ENCODE measurements around the gene KIF18B. TPM values are rescaled to one million over a fixed set of nuclear protein-coding genes. Genes with fewer than 3 reads are reported as not detected.

Gene KIF18B
- total RNA-seq, 1 experiment from 2014 or later = 54.3 TPM

- POLR2A ChIA-PET (ENCODE audit: low non-redundant PET) = no interaction called here
- Histone ChIP-seq H3K36me3 (ENCODE audit: insufficient read depth, low read length, poor library complexity, severe bottlenecking) (no peaks in the 10 kb centered on the region), H3K27me3 (replicated peaks; ENCODE audit: insufficient read depth, low read depth, low read length, poor library complexity) (no peaks in the 10 kb centered on the region), H3K27ac (ENCODE audit: low read depth, low read length, poor library complexity, severe bottlenecking) (no peak overlapping the region), H3K9me3 (ENCODE audit: low read depth, low read length, poor library complexity, severe bottlenecking) (no peaks in the 10 kb centered on the region), H3K4me1 (ENCODE audit: insufficient read depth, low read length, poor library complexity, severe bottlenecking) (no peaks in the 10 kb centered on the region), H3K4me3 (ENCODE audit: low read depth, low read length, poor library complexity, severe bottlenecking) (no peak overlapping the region)
- DNase-seq (ENCODE audit: low spot score) = no peak
- no TSS peak for BruUV-seq (replicated peaks)
- CTCF ChIA-PET = no interaction called here
- no peak for TF ChIP-seq EZH2 (IDR thresholded peaks at IDR 0.05; ENCODE audit: borderline replicate concordance, low read depth, low read length, poor library complexity, severe bottlenecking)
- TF ChIP-seq, protein P1, sequence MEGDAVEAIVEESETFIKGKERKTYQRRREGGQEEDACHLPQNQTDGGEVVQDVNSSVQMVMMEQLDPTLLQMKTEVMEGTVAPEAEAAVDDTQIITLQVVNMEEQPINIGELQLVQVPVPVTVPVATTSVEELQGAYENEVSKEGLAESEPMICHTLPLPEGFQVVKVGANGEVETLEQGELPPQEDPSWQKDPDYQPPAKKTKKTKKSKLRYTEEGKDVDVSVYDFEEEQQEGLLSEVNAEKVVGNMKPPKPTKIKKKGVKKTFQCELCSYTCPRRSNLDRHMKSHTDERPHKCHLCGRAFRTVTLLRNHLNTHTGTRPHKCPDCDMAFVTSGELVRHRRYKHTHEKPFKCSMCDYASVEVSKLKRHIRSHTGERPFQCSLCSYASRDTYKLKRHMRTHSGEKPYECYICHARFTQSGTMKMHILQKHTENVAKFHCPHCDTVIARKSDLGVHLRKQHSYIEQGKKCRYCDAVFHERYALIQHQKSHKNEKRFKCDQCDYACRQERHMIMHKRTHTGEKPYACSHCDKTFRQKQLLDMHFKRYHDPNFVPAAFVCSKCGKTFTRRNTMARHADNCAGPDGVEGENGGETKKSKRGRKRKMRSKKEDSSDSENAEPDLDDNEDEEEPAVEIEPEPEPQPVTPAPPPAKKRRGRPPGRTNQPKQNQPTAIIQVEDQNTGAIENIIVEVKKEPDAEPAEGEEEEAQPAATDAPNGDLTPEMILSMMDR (conservative IDR thresholded peaks at IDR 0.05; ENCODE audit: low read depth, low read length) = no peak
- intact Hi-C loops (cut with micrococcal nuclease; ENCODE audit: unreplicated experiment) = no loop called here
Observed at GRCh38 chr17:44914148-44914547, 33.4 kb downstream of the KIF18B start.

GRCh38 chr17:44913676-44914075 is 33.9 kb downstream of the KIF18B start:
- Histone ChIP-seq H3K4me1 (ENCODE audit: insufficient read depth, low read length, poor library complexity, severe bottlenecking) (no peaks in the 10 kb centered on the region), H3K27ac (ENCODE audit: low read depth, low read length, poor library complexity, severe bottlenecking) (no peak overlapping the region), H3K36me3 (ENCODE audit: insufficient read depth, low read length, poor library complexity, severe bottlenecking) (no peaks in the 10 kb centered on the region), H3K9me3 (ENCODE audit: low read depth, low read length, poor library complexity, severe bottlenecking) (no peaks in the 10 kb centered on the region), H3K4me3 (ENCODE audit: low read depth, low read length, poor library complexity, severe bottlenecking) (no peak overlapping the region), H3K27me3 (replicated peaks; ENCODE audit: insufficient read depth, low read depth, low read length, poor library complexity) (no peaks in the 10 kb centered on the region)
- DNase-seq (ENCODE audit: low spot score) = no peak
- POLR2A ChIA-PET (ENCODE audit: low non-redundant PET) = no interaction called here
- CTCF ChIA-PET = interaction anchor here (0.7 kb wide), 1 partner anchor 15 kb away, joined by 4 read pairs; the partner anchor contains the start of gene EFTUD2
- intact Hi-C loops (cut with micrococcal nuclease; ENCODE audit: unreplicated experiment) = no loop called here
- TF ChIP-seq, protein P1 (conservative IDR thresholded peaks at IDR 0.05; ENCODE audit: low read depth, low read length) = no peak
- no peak for TF ChIP-seq EZH2 (IDR thresholded peaks at IDR 0.05; ENCODE audit: borderline replicate concordance, low read depth, low read length, poor library complexity, severe bottlenecking)
- BruUV-seq (replicated peaks) = no TSS peak

DNA sequence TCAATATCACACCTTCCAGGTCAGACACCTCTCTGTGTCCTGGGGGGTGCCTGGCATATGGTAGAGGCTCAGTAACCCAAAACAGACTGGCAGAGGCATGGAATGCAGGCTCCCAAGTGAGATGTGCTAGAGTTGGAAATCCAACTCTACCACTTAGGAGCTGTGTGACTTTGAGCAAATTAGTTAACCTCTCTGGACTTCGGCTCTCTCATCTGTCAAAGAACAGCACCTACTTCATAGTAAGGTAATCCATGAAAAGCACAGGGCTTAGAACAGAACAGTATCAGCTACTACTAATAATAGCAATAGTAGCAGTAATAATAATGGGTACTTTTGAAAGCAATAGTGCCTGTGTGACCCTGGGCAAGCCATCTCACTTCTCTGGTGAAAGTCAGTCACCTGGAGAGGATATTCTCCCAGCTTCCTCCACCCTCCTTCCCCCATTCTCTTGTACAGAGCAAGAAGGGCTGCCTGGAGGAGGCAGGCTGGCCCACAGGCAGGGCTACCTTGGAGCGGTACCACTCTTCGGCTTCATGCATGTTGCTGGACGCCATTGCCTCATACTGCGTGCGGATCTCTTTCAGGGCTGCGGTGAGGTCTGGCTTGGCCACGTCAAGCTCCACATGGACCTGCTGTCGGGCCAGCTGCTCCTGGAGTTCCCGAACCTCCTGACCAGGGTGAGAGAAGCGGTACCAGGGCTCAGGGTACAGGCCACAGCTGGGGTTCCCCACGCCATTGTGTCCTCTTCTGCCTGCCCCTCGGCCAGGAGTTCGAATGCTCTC is 34.6 kb downstream of the KIF18B start:
- Histone ChIP-seq H3K4me1 (ENCODE audit: insufficient read depth, low read length, poor library complexity, severe bottlenecking) (no peaks in the 10 kb centered on the region), H3K27ac (ENCODE audit: low read depth, low read length, poor library complexity, severe bottlenecking) (no peak overlapping the region), H3K36me3 (ENCODE audit: insufficient read depth, low read length, poor library complexity, severe bottlenecking) (no peaks in the 10 kb centered on the region), H3K4me3 (ENCODE audit: low read depth, low read length, poor library complexity, severe bottlenecking) (no peak overlapping the region), H3K9me3 (ENCODE audit: low read depth, low read length, poor library complexity, severe bottlenecking) (no peaks in the 10 kb centered on the region), H3K27me3 (replicated peaks; ENCODE audit: insufficient read depth, low read depth, low read length, poor library complexity) (no peaks in the 10 kb centered on the region)
- no peak for TF ChIP-seq EZH2 (IDR thresholded peaks at IDR 0.05; ENCODE audit: borderline replicate concordance, low read depth, low read length, poor library complexity, severe bottlenecking)
- TF ChIP-seq, protein P1 (conservative IDR thresholded peaks at IDR 0.05; ENCODE audit: low read depth, low read length) = no peak
- DNase-seq (ENCODE audit: low spot score) = no peak
- intact Hi-C loops (cut with micrococcal nuclease; ENCODE audit: unreplicated experiment) = no loop called here
- ChIA-PET POLR2A (ENCODE audit: low non-redundant PET) (no interaction called here), CTCF (interaction anchor here (0.7 kb wide), 1 partner anchor 14 kb away, joined by 4 read pairs; the partner anchor contains the start of gene EFTUD2)
- no TSS peak for BruUV-seq (replicated peaks)

Data from A673 (cell line).